Cardiac muscle cell (in vitro differentiated cells and primary cell): Measurements from ENCODE around the gene TEX14. TPM values are rescaled to one million over a fixed set of nuclear protein-coding genes. Genes with fewer than 3 reads are reported as not detected.

Source experiments
- DNase-seq, 2 donors: peaks; one replicate each; pipeline versions ENCODE4 v3.0.0 to v3.0.0-alpha.2; 2010 to 2017; ENCODE audit warnings: low read depth in 1 of 2, low spot score in 1 of 2
- H3K27ac ChIP-seq: fragments of 200-600 bp; sonication (generic); 2 replicates; pipeline ENCODE4 v1.5.1; 2016
- H3K27me3 ChIP-seq: fragments of 200-600 bp; sonication (generic); 2 replicates; pipeline ENCODE4 v1.6.0; 2016; ENCODE audit warnings: control low read depth
- H3K36me3 ChIP-seq: fragments of 200-600 bp; sonication (generic); 2 replicates; pipeline ENCODE4 v1.5.1; 2016; ENCODE audit warnings: control low read depth
- H3K4me1 ChIP-seq: fragments of 200-600 bp; sonication (generic); 2 replicates; pipeline ENCODE4 v1.8.1; 2017; ENCODE audit warnings: low read depth, mild to moderate bottlenecking, mixed run types
- H3K4me3 ChIP-seq: fragments of 200-600 bp; sonication (generic); 2 replicates; pipeline ENCODE4 v1.5.1; 2016; ENCODE audit warnings: mild to moderate bottlenecking
- H3K9me3 ChIP-seq: fragments of 200-600 bp; sonication (generic); 2 replicates; pipeline ENCODE4 v1.5.1; 2017; ENCODE audit warnings: low read depth, mild to moderate bottlenecking, control low read depth
- CTCF ChIP-seq: IDR thresholded peaks from 2 replicates; pipeline ENCODE4 v1.5.1; 2012; ENCODE audit warnings: low read depth, mild to moderate bottlenecking, low read length
- polyA plus RNA-seq: library from polyadenylated mRNA; unstranded; fragments of >200 nt; fragmentation: Nextera tagmentation; extraction: Ambion mirVana; gene quantifications from 2 replicates; pipeline ENCODE4 v1.2.1, GENCODE V29; 2016
- total RNA-seq: library from RNA; depleted of rRNA; stranded (reverse); fragments of >200 nt; gene quantifications from 2 replicates; pipeline ENCODE4 v1.2.3, GENCODE V29; 2016

Gene TEX14
- total and polyA plus RNA-seq, 2 experiments from 2014 or later: 0.32 to 0.60 TPM

GRCh38 chr17:58605986-58606385 lies 85.9 kb downstream of the TEX14 start:
- no peak for TF ChIP-seq CTCF
- DNase-seq: no peak
- Histone ChIP-seq H3K9me3 (no peaks in the 10 kb centered on the region), H3K36me3 (no peaks in the 10 kb centered on the region), H3K4me1 (peaks cover 10% of the 10 kb centered on the region), H3K27me3 (no peaks in the 10 kb centered on the region), H3K4me3 (no peak overlapping the region), H3K27ac (no peak overlapping the region)

GRCh38 chr17:58605470-58605869 lies 86.4 kb downstream of the TEX14 start:
- Histone ChIP-seq H3K9me3 (no peaks in the 10 kb centered on the region), H3K4me1 (peaks cover 10% of the 10 kb centered on the region), H3K36me3 (no peaks in the 10 kb centered on the region), H3K4me3 (no peak overlapping the region), H3K27me3 (no peaks in the 10 kb centered on the region), H3K27ac (no peak overlapping the region)
- no peak for DNase-seq
- TF ChIP-seq CTCF: no peak

- H3K4me3 ChIP-seq: no peak overlapping the region
Observed at GRCh38 chr17:58601976-58602375, 89.9 kb downstream of the TEX14 start.

GRCh38 chr17:58597371-58597770 lies 94.5 kb downstream of the TEX14 start:
- no peak for TF ChIP-seq CTCF
- DNase-seq: no peak
- Histone ChIP-seq H3K27me3 (no peaks in the 10 kb centered on the region), H3K27ac (no peak overlapping the region), H3K4me3 (no peak overlapping the region), H3K36me3 (no peaks in the 10 kb centered on the region), H3K4me1 (no peaks in the 10 kb centered on the region), H3K9me3 (no peaks in the 10 kb centered on the region)

More at GRCh38 chr17:58601976-58602375, 89.9 kb downstream of the TEX14 start:
- Histone ChIP-seq H3K9me3 (no peaks in the 10 kb centered on the region), H3K4me1 (peaks cover 5% of the 10 kb centered on the region), H3K27me3 (no peaks in the 10 kb centered on the region), H3K27ac (no peak overlapping the region), H3K36me3 (no peaks in the 10 kb centered on the region)
- no peak for TF ChIP-seq CTCF
- no peak for DNase-seq

- no peaks in the 10 kb centered on the region for H3K36me3 ChIP-seq
- H3K4me1 ChIP-seq: no peaks in the 10 kb centered on the region
- H3K4me3 ChIP-seq: no peak overlapping the region
- no peaks in the 10 kb centered on the region for H3K9me3 ChIP-seq
- no peak for DNase-seq
- H3K27me3 ChIP-seq: no peaks in the 10 kb centered on the region
- no peak overlapping the region for H3K27ac ChIP-seq
- TF ChIP-seq CTCF: no peak
Observed at GRCh38 chr17:58595194-58595792, 96.6 kb downstream of the TEX14 start.
